ENCODE results near the gene EPN1. TPM values are rescaled to one million over a fixed set of nuclear protein-coding genes. Genes with fewer than 3 reads are reported as not detected.

The EPN1 gene
- polyA plus RNA-seq, 4 donors: 90.2 to 163 (median 102) TPM

DNA sequence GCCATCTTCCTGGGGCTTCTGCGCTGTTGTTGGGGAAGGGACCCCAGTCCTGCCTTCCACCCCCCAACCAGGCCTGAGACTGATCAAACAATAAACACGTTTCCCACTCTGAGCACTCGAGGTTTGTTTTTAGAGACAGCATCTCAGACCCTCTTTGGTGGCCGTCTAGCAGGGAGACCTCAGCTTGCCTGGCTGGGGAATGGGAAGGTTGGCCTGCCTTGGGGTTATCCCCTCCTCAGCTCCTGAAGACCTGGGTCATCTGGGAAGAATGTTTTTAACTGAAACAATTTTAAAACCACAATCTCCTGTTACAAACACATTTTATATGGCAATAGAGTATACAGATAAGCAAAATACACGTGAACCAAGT lies 29.5 kb upstream of the EPN1 start:
- DNase-seq (ENCODE audit: low read depth in 4 of 4, low spot score in 3 of 4): no peak

GRCh38 chr19:55646889-55647731 lies 27.9 kb upstream of the EPN1 start:
- DNase-seq (ENCODE audit: low read depth in 4 of 4, low spot score in 3 of 4): no peak

GRCh38 chr19:55647732-55648584 lies 27.1 kb upstream of the EPN1 start, which contains the start of gene CCDC106:
Gene CCDC106 (plus strand): TSS chr19:55648212. CDS start chr19:55649047, 835 bp downstream.
- DNase-seq (ENCODE audit: low read depth in 4 of 4, low spot score in 3 of 4): peak in 2 of 4 donors; percentile 62 to 78

DNA sequence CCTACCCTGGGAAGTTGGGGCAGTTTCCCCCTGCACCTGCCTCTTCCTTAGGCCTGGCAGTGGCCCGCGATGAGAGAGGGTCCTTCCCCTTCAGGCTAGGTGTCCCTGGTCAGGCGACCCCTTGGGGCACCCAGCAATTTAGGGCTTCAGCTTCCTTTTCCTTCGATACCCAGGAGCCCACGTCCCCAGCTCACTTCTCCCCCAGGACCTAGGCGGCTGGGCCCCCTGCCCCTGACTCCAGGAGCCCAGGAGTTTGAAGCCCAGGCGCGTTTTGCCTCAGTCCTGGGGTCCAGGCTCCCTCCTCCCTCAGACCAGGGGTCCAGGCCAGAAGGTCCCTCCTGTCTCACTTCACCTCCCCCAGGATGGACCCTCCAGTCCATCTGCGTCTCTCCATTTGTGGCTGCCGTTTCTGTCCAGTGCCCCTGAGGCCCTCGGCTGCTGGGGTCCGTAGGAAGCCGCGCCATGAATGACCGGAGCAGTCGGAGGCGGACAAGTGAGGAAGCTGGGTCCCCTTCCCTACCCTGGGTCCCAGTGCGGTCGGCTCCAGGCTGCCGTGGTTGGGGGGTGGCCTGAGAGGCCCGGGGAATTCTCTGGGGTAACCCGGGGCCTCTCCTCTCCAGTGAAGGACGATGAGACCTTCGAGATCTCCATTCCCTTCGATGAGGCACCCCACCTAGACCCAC lies 26.3 kb upstream of the EPN1 start:
- no peak for DNase-seq (ENCODE audit: low read depth in 4 of 4, low spot score in 3 of 4)

DNA sequence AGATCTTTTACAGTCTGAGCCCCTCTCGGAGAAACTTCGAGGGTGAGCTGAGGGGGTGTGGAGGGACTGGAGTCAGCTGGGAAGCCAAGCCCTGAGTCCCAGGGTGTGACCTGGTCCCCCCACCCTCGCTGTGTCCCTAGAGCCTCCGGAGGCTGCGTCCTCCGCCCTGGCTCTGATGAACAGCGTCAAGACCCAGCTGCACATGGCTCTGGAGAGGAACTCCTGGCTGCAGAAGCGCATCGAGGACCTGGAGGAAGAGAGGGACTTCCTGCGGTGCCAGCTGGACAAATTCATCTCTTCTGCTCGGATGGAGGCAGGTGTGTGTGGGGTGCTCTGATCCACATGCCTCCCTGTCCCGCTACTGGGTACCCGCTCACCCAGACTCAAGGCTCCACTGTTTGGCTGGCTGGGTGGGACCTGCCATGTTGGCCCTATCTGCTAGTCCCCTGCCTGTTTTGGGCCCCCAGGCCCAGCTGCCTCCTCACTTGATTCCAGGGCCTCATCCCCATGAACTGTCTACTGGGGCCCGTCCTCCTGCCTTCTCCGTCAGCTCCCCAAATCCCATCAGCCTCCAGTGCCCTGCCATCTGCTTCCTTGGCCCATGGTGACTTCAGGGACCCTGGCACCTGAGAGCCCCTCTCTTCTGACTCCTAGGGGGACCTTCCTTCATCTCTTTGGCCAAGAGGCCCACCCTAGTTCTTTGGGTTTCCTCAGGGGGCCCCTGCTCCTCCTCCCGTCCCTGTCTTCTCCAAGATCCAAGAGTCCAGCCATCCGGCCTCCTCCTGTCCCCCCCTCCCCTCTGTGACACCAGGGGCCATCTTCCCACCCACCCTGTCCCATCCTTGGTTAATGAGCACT lies 25.5 kb upstream of the EPN1 start:
- no peak for DNase-seq (ENCODE audit: low read depth in 4 of 4, low spot score in 3 of 4)

DNA sequence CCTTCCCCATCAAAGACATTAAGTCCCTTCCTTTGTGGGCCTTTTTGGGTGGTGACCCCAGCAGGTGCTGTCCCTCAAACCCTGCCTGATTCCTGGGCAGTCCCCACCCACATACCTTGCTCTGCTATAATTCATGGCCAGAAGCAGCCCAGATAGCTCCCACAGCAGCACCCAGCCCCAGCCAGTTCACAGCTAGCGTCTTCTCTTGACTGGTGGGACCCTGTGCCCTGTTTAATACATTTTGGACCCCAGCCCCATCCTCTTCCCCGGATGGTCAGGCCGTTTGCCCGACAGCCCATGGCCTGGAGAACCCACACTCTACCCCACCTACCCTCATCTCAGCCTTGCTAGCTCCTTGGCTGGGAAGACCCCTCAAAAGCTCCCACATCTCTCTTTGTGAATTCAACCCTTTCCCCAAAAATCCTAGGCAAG lies 24.9 kb upstream of the EPN1 start:
- DNase-seq (ENCODE audit: low read depth in 4 of 4, low spot score in 3 of 4): no peak

- no peak for DNase-seq (ENCODE audit: low read depth in 4 of 4, low spot score in 3 of 4)
Measured at GRCh38 chr19:55650602-55651230, 24.3 kb upstream of the EPN1 start.

DNA sequence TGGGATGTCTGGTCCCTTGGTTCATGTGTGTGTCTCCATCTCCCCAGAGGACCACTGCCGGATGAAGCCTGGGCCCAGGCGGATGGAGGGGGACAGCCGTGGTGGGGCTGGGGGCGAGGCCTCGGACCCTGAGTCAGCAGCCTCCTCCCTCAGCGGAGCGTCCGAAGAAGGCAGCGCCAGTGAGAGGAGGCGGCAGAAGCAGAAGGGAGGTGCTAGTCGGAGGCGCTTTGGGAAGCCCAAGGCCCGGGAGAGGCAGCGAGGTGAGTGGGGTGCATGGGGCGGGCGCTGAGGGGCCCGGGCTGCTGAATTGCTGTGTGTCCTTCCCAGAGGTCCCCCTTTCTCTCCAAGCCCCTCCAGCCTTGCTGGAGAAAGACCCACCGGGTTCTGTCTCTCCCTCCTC lies 23.8 kb upstream of the EPN1 start:
- DNase-seq (ENCODE audit: low read depth in 4 of 4, low spot score in 3 of 4): no peak

GRCh38 chr19:55652311-55653128 lies 22.5 kb upstream of the EPN1 start:
- DNase-seq (ENCODE audit: low read depth in 4 of 4, low spot score in 3 of 4): no peak

- peak; percentile 98 to 100 (median 99) for DNase-seq (ENCODE audit: low read depth in 4 of 4, low spot score in 3 of 4)
Measured at GRCh38 chr19:55653651-55654322, 21.2 kb upstream of the EPN1 start.

DNA sequence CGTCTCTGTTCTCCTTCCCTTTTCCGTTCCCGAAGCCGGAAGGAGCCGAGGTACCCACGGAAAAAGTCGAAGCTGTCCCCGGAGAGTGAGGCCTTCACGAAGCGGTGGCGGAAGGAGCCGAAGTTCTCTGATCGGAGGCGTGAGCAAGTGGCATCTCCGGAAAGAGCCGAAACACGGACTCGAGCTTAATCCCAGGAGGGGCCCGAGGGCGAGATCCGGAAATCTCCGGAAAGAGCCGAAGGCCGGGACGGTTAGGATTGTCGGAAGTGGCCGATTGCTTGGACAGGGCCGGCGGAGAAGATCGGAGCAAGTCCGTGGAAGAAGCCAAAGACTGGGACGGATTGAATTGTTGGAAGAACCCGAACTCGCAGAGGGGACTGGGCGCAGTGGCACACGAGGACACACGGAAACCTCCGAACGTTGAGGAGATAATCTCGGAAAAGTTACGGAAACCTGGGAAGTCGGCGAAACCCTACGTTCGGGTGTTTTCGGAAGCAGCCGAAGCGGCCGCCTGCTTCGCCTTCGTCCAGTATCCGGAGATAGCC lies 20.6 kb upstream of the EPN1 start:
- peak; percentile 98 to 100 (median 100) for DNase-seq (ENCODE audit: low read depth in 4 of 4, low spot score in 3 of 4)

DNA sequence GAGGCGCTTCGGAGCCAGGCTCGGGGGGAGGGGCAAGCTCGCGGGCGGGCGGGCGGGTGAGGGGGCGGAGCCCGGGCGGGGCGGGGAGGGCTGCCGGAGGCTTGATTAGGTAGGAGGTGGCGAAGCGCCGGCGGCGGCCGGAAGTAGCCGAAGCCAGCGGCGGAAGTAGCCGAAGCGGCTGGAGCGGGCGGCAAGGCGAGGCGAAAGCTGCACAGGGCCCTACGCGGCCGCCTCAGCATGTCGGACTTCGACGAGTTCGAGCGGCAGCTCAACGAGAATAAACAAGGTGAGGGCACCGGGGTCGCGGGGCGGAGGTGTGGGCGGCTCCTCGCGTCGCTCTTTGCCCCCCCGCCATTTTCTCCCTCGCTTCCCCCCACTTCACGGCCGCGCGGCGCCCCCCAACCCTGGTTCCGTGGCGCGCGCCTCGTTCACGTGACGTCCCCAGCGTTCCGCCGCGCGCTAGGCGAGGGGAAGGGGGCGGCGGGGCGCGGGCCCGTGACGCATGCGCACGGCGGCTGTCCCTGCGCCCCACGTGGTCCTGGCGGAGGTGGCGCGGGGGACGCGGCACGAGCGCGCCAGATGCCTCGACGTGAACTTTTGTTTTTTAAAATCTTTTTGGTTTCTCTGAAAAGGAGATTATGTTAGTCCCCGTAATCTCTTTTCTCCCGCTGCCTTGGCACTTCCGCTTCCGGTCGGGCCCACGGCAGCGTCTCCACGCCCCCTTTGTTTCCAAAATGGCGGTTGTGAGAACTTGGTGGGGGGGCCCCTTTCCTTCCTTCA lies 20.0 kb upstream of the EPN1 start, which contains the start of gene U2AF2:
Gene U2AF2 (plus strand): TSS at position 168 of the 780 bp plus-strand sequence. CDS start 70 bp downstream, at position 238.
- peak in 3 of 4 donors; percentile 88 to 95 (median 90) for DNase-seq (ENCODE audit: low read depth in 4 of 4, low spot score in 3 of 4)

- no peak for DNase-seq (ENCODE audit: low read depth in 4 of 4, low spot score in 3 of 4)
Measured at GRCh38 chr19:55655648-55656040, 19.4 kb upstream of the EPN1 start.

- DNase-seq (ENCODE audit: low read depth in 4 of 4, low spot score in 3 of 4): no peak
Measured at GRCh38 chr19:55656552-55656951, 18.5 kb upstream of the EPN1 start.

GRCh38 chr19:55656988-55657747 lies 17.9 kb upstream of the EPN1 start:
- DNase-seq (ENCODE audit: low read depth in 4 of 4, low spot score in 3 of 4): no peak

- DNase-seq (ENCODE audit: low read depth in 4 of 4, low spot score in 3 of 4): no peak
Measured at GRCh38 chr19:55658846-55659459, 16.1 kb upstream of the EPN1 start.

Measured in right renal pelvis (tissue), 4 donors.